Thyroid gland (tissue), 4 donors: ENCODE measurements around the gene NPHP4. TPM values are rescaled to one million over a fixed set of nuclear protein-coding genes. Genes with fewer than 3 reads are reported as not detected.
A peak's percentile ranks its signal among the peaks of the same experiment; 100 is the strongest.

Experiments
- DNase-seq, 2 donors: peaks; one replicate each; pipeline ENCODE4 v3.0.0-alpha.2; 2019
- H3K27ac ChIP-seq, 3 donors: fragments of 200-600 bp; sonication (generic); 1 replicate in 2 of 3; 2 replicates in 1 of 3; pipeline ENCODE4 v1.5.1; 2016 to 2019; ENCODE audit warnings: mild to moderate bottlenecking in 1 of 3, moderate library complexity in 1 of 3
- H3K27me3 ChIP-seq: fragments of 200-600 bp; sonication (generic); one replicate; pipeline ENCODE4 v1.5.1; 2019
- H3K36me3 ChIP-seq, 2 donors: fragments of 200-600 bp; sonication (generic); one replicate each; pipeline ENCODE4 v1.5.1; 2016 to 2019
- H3K4me1 ChIP-seq, 2 donors: fragments of 200-600 bp; sonication (generic); one replicate each; pipeline ENCODE4 v1.5.1; 2017 to 2019
- H3K4me3 ChIP-seq, 3 donors: fragments of 200-600 bp; sonication (generic); replicated peaks in 1 of 3; 1 replicate in 2 of 3; 2 replicates in 1 of 3; pipeline ENCODE4 v1.5.1; 2016; ENCODE audit warnings: mild to moderate bottlenecking in 1 of 3
- H3K9me3 ChIP-seq: fragments of 200-600 bp; sonication (generic); one replicate; pipeline ENCODE4 v1.5.1; 2017
- POLR2A ChIP-seq, 2 donors: fragments of 450-650 bp; IDR thresholded peaks; one replicate each; pipeline ENCODE4 v1.6.1; 2017; ENCODE audit warnings: antibody characterized with exemption in 2 of 2, mild to moderate bottlenecking in 2 of 2, moderate library complexity in 1 of 2
- WGBS, 2 donors: methylation state at CpG; one replicate each; pipeline ENCODE4 v1.1.5; 2017; 5-methylcytosine and 5-hydroxymethylcytosine counted together
- intact Hi-C: fragments of 100-400 bp; cut with DNase I; formaldehyde crosslinking; loops from one replicate; pipeline ENCODE4 v1.15.1; 2023
- total RNA-seq, 4 donors: library from RNA; depleted of rRNA; stranded (reverse); fragments of >200 nt; gene quantifications; one replicate each; pipeline ENCODE4 v1.2.3, GENCODE V29; 2016
- TF ChIP-seq, protein P1 (sequence below), 6 experiments: fragments of 200-600 bp in 3 of 6; fragments of 450-650 bp in 3 of 6; sonication (generic) in 3 of 6; IDR thresholded peaks; one replicate each; pipeline ENCODE4 v1.5.1; 2016 to 2019; ENCODE audit warnings: antibody characterized with exemption in 6 of 6, mild to moderate bottlenecking in 2 of 6, inconsistent platforms in 1 of 6, moderate library complexity in 1 of 6

Gene NPHP4
- total RNA-seq, 4 donors from 2014 or later, result 24.3 to 48.3 (median 30.4) TPM

DNA sequence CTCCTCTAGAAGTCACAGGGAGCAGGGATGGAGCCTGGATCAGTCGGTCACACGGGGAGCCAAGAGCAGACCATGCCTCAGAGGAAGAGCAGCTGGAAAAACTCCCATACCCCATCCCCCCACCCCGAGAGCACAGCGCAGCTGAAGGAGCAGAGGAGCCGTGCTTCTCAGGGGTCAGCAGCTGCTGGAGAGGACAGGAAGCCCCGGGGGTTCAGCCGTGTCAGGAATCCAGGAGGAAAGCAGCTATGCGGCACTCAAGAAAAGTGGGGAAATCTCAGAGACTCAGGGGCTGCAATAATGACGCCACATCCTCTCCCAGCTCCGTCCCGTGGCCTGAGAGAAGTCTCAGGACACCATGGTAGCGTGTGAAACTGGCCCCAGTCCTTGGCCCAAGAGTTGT is 102.3 kb downstream of the NPHP4 start:
- intact Hi-C loops, result no loop called here
- TF ChIP-seq, protein P1, sequence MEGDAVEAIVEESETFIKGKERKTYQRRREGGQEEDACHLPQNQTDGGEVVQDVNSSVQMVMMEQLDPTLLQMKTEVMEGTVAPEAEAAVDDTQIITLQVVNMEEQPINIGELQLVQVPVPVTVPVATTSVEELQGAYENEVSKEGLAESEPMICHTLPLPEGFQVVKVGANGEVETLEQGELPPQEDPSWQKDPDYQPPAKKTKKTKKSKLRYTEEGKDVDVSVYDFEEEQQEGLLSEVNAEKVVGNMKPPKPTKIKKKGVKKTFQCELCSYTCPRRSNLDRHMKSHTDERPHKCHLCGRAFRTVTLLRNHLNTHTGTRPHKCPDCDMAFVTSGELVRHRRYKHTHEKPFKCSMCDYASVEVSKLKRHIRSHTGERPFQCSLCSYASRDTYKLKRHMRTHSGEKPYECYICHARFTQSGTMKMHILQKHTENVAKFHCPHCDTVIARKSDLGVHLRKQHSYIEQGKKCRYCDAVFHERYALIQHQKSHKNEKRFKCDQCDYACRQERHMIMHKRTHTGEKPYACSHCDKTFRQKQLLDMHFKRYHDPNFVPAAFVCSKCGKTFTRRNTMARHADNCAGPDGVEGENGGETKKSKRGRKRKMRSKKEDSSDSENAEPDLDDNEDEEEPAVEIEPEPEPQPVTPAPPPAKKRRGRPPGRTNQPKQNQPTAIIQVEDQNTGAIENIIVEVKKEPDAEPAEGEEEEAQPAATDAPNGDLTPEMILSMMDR (IDR thresholded peaks at IDR 0.05), result no peak
- no peak for TF ChIP-seq POLR2A (IDR thresholded peaks at IDR 0.05)
- Histone ChIP-seq H3K27me3 (no peaks in the 10 kb centered on the region), H3K36me3 (no peaks in the 10 kb centered on the region), H3K27ac (no peak overlapping the region), H3K9me3 (no peaks in the 10 kb centered on the region), H3K4me1 (peaks cover 12 to 15% of the 10 kb centered on the region in 2 donors), H3K4me3 (no peak overlapping the region)
- no peak for DNase-seq
- WGBS, 2 donors, result 68 to 75% methylated on average over 9 to 10 of the region's 12 CpGs

DNA sequence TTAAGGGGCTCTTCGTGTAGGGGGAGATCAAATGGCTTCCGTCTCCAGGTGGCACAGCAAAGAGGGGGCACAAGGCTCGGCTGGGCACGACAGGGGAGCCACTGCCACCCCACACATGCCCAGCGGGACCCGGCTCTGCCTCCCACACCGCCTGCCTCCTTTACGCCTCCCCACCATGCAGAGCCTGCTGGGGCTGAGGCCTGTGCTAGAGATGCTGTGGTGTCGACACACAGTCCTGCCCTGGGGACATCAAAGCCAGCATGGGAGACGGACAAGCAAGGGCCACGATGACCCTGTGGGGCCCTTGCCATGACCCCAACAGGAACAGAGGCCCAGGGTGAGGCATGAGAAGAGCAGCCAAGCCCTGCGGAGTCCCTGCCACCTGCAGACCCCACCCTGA is 102.8 kb downstream of the NPHP4 start:
- intact Hi-C loops, result no loop called here
- H3K9me3 ChIP-seq, result no peaks in the 10 kb centered on the region
- no peaks in the 10 kb centered on the region for H3K36me3 ChIP-seq
- H3K4me1 ChIP-seq, result peaks cover 12 to 15% of the 10 kb centered on the region in 2 donors
- no peak overlapping the region for H3K4me3 ChIP-seq
- no peak for DNase-seq
- TF ChIP-seq, protein P1 (IDR thresholded peaks at IDR 0.05), result no peak
- no peak for TF ChIP-seq POLR2A (IDR thresholded peaks at IDR 0.05)
- WGBS, 2 donors, result 85 to 88% methylated on average over 8 to 12 of the region's 12 CpGs
- H3K27ac ChIP-seq, result no peak overlapping the region
- H3K27me3 ChIP-seq, result no peaks in the 10 kb centered on the region

DNA sequence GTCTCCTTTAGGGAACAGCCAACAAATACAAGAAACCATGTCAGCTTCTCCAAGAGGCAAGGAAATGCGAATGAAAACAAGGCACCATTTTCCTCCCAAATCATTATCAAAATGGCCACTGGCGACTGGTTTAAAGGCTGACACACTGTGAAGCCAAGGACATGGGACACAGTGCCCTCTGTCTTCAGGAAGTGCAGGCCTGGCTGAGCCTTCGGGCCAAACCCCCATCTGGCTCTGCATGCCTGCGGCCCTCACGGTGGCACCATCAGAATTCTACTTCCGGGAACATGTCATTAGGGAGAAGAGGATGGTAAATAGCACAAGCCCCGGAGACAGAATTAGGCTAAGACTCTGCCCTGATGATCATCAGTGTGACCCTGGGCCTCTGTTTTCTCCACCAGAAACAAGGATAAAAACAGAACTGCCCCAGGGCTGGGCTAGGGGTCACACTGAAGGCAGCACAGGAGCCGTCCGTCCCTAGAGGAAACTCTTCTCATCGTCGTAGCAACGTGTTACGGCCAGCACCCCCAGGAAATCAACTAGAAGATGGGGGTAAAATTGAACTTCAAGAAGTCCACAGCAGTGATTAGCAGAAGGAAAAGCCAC is 103.5 kb downstream of the NPHP4 start:
- H3K27me3 ChIP-seq, result no peaks in the 10 kb centered on the region
- H3K36me3 ChIP-seq, result no peaks in the 10 kb centered on the region
- no peak overlapping the region for H3K27ac ChIP-seq
- no peak overlapping the region for H3K4me3 ChIP-seq
- TF ChIP-seq, protein P1 (IDR thresholded peaks at IDR 0.05), result no peak
- no peak for TF ChIP-seq POLR2A (IDR thresholded peaks at IDR 0.05)
- intact Hi-C loops, result no loop called here
- H3K4me1 ChIP-seq, result peaks cover 12 to 15% of the 10 kb centered on the region in 2 donors
- 87 to 92% methylated on average over 13 of the region's 13 CpGs for WGBS, 2 donors
- H3K9me3 ChIP-seq, result no peaks in the 10 kb centered on the region
- DNase-seq, result no peak

DNA sequence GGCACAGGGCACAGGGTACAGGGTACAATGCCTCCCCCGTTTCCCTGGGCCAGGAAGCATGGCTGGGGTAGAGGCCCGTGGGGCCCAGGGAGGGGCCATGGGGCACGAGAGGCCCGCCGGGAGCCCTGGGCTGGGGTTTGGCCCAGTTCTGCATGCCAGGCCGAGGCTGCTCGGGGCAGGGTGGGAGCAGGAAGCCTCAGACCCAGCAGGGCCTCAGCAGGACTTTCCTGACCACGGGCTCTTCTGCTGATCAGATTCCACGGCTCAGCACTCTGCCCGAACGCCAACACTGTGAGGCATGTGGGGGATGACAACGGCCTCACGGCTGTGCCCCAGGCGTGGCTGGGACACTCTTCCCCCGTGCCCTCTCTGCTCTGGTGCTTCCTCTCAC is 104.3 kb downstream of the NPHP4 start:
- H3K4me3 ChIP-seq, result no peak overlapping the region
- H3K4me1 ChIP-seq, result peaks cover 12 to 15% of the 10 kb centered on the region in 2 donors
- no peaks in the 10 kb centered on the region for H3K27me3 ChIP-seq
- intact Hi-C loops, result no loop called here
- H3K27ac ChIP-seq, result peak overlapping the region in 2 of 3 donors; percentile 4 to 39
- peak; percentile 13 to 26 for DNase-seq
- 35 to 60% methylated on average over 1 to 11 of the region's 15 CpGs for WGBS, 2 donors
- H3K9me3 ChIP-seq, result no peaks in the 10 kb centered on the region
- TF ChIP-seq, protein P1 (IDR thresholded peaks at IDR 0.05), result no peak
- no peak for TF ChIP-seq POLR2A (IDR thresholded peaks at IDR 0.05)
- H3K36me3 ChIP-seq, result peaks cover 3 to 4% of the 10 kb centered on the region in 2 donors

DNA sequence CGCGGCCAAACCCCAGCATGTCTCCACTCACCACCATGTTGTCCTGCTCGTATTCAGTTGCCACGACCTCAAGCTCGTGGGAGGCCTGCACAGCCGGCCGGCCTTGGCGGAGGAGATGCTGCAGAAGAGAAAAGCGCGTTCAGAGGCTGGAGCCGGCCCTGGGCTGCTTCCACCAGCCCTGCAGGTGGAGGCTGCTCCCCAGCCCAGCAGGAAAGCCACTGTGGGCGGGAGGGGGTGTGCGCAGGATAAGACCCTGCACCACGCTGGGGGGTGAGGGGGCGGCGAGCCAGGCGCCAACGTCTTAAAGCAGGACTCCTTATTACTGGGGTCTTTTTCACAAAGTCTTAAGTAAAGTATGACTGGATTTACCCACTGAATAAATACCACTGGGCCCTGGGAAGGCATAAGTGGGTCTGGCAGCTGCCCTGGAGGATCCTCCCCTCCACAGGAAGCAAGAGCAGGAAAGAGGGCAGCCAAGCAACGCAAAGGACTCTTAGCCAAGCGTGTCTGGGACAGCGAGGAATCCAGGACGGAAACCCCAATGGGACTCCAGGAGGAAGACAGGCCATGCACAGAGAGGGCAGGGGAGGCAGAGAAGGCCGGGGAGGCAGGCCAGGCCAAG is 104.8 kb downstream of the NPHP4 start:
- TF ChIP-seq POLR2A (IDR thresholded peaks at IDR 0.05), result no peak
- TF ChIP-seq, protein P1 (IDR thresholded peaks at IDR 0.05), result no peak
- DNase-seq, result peak; percentile 82 to 89
- peaks cover 12 to 15% of the 10 kb centered on the region in 2 donors for H3K4me1 ChIP-seq
- H3K4me3 ChIP-seq, result no peak overlapping the region
- H3K36me3 ChIP-seq, result peaks cover 4 to 5% of the 10 kb centered on the region in 2 donors
- peak overlapping the region in 2 of 3 donors; percentile 4 to 39 for H3K27ac ChIP-seq
- intact Hi-C loops, result no loop called here
- WGBS, 2 donors, result 51 to 71% methylated on average over 16 to 22 of the region's 23 CpGs
- H3K9me3 ChIP-seq, result no peaks in the 10 kb centered on the region
- H3K27me3 ChIP-seq, result no peaks in the 10 kb centered on the region
